AG04450 (cell line): Measurements from ENCODE around the gene CELA2A. TPM values are rescaled to one million over a fixed set of nuclear protein-coding genes. Genes with fewer than 3 reads are reported as not detected.
"Not testable (repeated sequence)": the region's sequence is repeated elsewhere in the genome, so short reads cannot be mapped to it uniquely, and the experiment has no call there.

Source experiments
- CTCF ChIA-PET: fragments of 300-600, 350-600 bp; formaldehyde crosslinking; extraction: SDS; loops from one replicate; lab custom pipeline; 2022; ENCODE audit warnings: antibody characterized with exemption, inconsistent platforms; lab: Charles Lee
- POLR2A ChIA-PET: fragments of 350-600 bp; formaldehyde crosslinking; extraction: SDS; loops from one replicate; lab custom pipeline; 2021; ENCODE audit warnings: antibody characterized with exemption, inconsistent platforms; lab: Yijun Ruan, JAX
- DNase-seq: peaks from one replicate; pipeline ENCODE4 v3.0.0-alpha.2; 2011; ENCODE audit warnings: low read depth, low spot score
- H3K27ac ChIP-seq: one replicate; pipeline ENCODE4 v1.5.1; 2012; ENCODE audit warnings: low read depth, low read length, control low read depth
- H3K27me3 ChIP-seq: one replicate; pipeline ENCODE4 v1.6.0; 2012; ENCODE audit warnings: low read length; ENCODE audit not compliant: control insufficient read depth, insufficient read depth
- H3K4me3 ChIP-seq: 2 replicates; pipeline ENCODE4 v1.5.1; 2011; ENCODE audit warnings: mild to moderate bottlenecking, low read depth, low read length, control low read depth
- H3K9me3 ChIP-seq: 2 replicates; pipeline ENCODE4 v1.5.1; 2012; ENCODE audit warnings: low read length; ENCODE audit not compliant: control insufficient read depth, insufficient read depth
- polyA plus RNA-seq: library from polyadenylated mRNA; depleted of rRNA; stranded (reverse); fragments of >200 nt; gene quantifications from 2 replicates; pipeline ENCODE4 v1.2.3, GENCODE V29; 2011
- TF ChIP-seq, protein P1 (sequence below): IDR thresholded peaks from 2 replicates; pipeline ENCODE4 v1.5.1; 2011; ENCODE audit warnings: low read depth, low read length, control low read depth, inconsistent platforms

CELA2A gene
- polyA plus RNA-seq, 1 experiment: not detected

DNA sequence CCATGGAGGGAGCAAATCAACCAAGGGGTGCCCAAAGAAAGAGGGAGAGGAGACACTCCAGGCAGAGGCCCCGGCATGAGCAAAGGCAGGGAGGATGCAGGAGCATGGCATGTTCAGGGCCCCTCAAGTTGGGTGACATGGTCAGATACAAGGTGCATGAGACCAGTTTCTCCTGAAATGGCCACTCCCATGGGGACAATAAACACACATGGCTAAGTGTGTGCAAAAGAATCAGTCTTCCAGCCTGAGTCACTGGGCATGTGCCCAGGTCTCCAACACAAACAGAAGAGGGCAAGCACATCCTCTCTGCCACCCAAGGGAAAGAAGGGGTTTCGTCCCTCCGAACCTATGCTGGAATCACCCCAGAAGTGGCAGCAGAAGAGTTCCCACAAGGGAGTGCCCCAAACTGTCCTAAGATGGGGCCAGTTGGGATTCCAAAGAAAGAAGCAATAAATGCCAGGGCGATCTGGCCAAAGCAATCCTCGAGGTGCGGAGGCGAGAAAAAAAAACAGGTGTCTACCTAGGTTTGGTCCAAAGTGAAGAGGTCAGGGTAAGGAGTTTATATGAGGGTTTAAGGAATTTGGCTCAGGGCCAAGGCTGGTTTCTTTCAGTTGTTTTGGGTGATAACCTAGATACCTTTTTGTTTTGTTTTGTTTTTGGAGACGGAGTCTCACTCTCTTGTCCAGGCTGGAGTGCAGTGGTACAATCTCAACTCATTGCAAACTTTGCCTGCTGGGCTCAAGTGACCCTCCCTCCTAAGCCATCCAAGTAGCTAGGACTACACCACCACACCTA lies 54.3 kb downstream of the CELA2A start:
- no peaks in the 10 kb centered on the region for H3K9me3 ChIP-seq
- no peak for DNase-seq
- ChIA-PET POLR2A (no interaction called here), CTCF (no interaction called here)
- no peak overlapping the region for H3K27ac ChIP-seq
- H3K27me3 ChIP-seq: no peaks in the 10 kb centered on the region
- H3K4me3 ChIP-seq: no peak overlapping the region
- TF ChIP-seq, protein P1, sequence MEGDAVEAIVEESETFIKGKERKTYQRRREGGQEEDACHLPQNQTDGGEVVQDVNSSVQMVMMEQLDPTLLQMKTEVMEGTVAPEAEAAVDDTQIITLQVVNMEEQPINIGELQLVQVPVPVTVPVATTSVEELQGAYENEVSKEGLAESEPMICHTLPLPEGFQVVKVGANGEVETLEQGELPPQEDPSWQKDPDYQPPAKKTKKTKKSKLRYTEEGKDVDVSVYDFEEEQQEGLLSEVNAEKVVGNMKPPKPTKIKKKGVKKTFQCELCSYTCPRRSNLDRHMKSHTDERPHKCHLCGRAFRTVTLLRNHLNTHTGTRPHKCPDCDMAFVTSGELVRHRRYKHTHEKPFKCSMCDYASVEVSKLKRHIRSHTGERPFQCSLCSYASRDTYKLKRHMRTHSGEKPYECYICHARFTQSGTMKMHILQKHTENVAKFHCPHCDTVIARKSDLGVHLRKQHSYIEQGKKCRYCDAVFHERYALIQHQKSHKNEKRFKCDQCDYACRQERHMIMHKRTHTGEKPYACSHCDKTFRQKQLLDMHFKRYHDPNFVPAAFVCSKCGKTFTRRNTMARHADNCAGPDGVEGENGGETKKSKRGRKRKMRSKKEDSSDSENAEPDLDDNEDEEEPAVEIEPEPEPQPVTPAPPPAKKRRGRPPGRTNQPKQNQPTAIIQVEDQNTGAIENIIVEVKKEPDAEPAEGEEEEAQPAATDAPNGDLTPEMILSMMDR: no peak

DNA sequence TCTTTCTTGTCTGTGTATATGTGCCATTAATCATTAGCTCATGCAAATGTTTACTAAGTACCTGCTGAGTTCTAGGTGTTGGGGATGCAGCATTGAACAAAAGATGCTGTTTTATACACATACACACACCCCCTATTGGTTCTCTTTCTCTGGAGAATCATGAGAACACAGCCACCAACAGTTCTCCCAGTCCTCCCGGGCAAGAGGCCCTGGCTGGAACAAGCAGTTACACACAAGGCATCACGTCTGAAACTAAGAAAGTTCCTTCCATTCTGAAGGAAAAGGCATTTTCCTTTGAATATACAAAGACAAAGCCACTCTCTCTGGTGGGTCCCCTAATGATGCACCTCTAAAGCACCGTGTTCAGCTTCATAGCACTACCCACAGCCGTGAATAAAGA lies 56.7 kb downstream of the CELA2A start:
- TF ChIP-seq, protein P1: no peak
- CTCF ChIA-PET: interaction anchor here (1.0 kb wide), 1 partner anchor 11 kb away, joined by 4 read pairs; no protein-coding TSS in a partner anchor

DNA sequence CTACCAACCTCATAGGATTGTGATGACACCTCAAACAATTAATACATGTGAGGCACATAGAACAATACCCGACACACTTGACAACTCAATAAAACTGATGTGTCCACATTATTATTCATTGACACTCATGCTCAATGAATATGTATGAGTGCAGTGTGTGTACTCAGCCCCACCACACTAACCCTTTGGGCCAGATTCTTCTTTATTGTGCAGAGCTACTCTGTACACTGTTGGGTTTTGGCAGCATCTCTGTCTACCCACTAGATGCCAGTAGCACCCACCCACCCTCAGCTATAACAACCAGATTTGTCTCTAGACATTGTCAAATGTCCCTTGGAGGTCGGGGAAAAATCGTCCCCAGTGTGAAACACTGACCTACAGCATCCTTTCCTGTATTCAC lies 57.4 kb downstream of the CELA2A start:
- DNase-seq: no peak
- Histone ChIP-seq H3K27me3 (no peaks in the 10 kb centered on the region), H3K4me3 (no peak overlapping the region), H3K9me3 (no peaks in the 10 kb centered on the region), H3K27ac (no peak overlapping the region)
- TF ChIP-seq, protein P1: no peak
- ChIA-PET POLR2A (no interaction called here), CTCF (interaction anchor here (1.0 to 1.5 kb wide), 3 partner anchors 12 to 190 kb away, joined by 3 to 7 read pairs (median 4); no protein-coding TSS in a partner anchor)

More for the DNA sequence above, 56.7 kb downstream of the CELA2A start:
- Histone ChIP-seq H3K27me3 (no peaks in the 10 kb centered on the region), H3K9me3 (no peaks in the 10 kb centered on the region), H3K27ac (no peak overlapping the region), H3K4me3 (no peak overlapping the region)
- POLR2A ChIA-PET: no interaction called here
- no peak for DNase-seq

DNA sequence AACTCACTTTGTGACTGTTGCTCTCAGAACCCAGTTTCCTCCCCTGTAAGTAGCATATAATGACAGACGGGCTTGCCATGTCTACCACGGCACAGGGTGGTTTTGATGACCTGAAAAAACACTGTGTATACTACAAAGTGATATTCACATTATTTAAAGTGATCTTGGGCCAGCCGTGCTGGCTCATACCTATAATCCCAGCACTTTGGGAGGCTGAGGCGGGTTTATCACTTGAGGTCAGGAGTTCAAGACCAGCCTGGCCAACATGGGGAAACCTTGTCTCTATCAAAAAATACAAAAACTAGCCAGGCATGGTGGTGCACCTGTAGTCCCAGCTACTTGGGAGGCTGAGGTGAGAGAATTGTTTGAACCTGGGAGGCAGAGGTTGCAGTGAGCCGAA lies 58.0 kb downstream of the CELA2A start:
- CTCF ChIA-PET: interaction anchor here (0.5 to 1.5 kb wide), 4 partner anchors 21 to 191 kb away, joined by 3 to 7 read pairs (median 4); no protein-coding TSS in a partner anchor
- H3K27me3 ChIP-seq, H3K27ac ChIP-seq, POLR2A ChIA-PET, H3K4me3 ChIP-seq, DNase-seq, H3K9me3 ChIP-seq: not testable (repeated sequence)

DNA sequence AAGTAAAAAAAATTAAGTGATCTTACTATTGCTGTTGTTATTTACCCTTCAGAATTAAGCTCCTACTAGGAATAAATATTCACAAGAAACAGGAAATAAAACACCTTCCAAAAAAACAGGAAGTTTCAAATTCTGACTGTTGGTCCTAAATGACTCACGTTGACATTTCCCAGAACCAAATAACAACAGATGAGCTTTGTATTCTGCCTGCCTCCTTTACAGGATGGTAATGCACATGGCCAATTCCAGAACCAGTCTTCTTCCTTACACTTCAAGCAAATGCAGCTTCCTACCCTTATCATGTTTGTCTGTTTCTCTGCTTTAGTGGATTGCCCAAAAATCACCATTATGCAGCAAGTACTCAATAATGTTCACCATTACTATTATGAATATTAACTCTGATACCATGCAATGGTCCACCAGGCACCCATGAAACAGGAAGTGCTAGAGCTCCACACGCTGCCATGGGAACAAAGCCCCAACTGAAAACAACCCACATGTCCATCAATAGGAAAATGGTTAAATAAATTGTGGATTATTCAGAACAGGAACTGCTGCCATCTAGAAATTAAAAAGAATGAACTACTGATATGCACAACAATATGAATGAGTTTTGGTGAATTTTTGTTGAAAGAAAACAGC lies 58.6 kb downstream of the CELA2A start:
- no peak for DNase-seq
- POLR2A ChIA-PET: no interaction called here
- Histone ChIP-seq H3K9me3 (no peaks in the 10 kb centered on the region), H3K27me3 (no peaks in the 10 kb centered on the region), H3K27ac (no peak overlapping the region), H3K4me3 (no peak overlapping the region)
- TF ChIP-seq, protein P1: no peak
- CTCF ChIA-PET: interaction anchor here (1.1 to 1.5 kb wide), 3 partner anchors 21 to 191 kb away, joined by 3 to 7 read pairs (median 4); no protein-coding TSS in a partner anchor
